ENCODE data around the gene LBH.

Gene LBH

GRCh38 chr2:30235008-30235655 lies 3.8 kb downstream of the LBH start:
- TF ChIP-seq GATA2 (IDR thresholded peaks at IDR 0.05; ENCODE audit: low read depth, low read length): no peak

GRCh38 chr2:30235859-30236535 lies 4.7 kb downstream of the LBH start:
- no peak for TF ChIP-seq GATA3 (IDR thresholded peaks at IDR 0.05; ENCODE audit: low read depth, low read length)
- no peak for TF ChIP-seq GATA2 (IDR thresholded peaks at IDR 0.05; ENCODE audit: low read depth, low read length)

- TF ChIP-seq GATA3 (IDR thresholded peaks at IDR 0.05; ENCODE audit: low read depth, low read length) (no peak), GATA2 (IDR thresholded peaks at IDR 0.05; ENCODE audit: low read depth, low read length) (no peak)
Measured at GRCh38 chr2:30236591-30237238, 5.4 kb downstream of the LBH start.

GRCh38 chr2:30237239-30237965 lies 6.1 kb downstream of the LBH start:
- TF ChIP-seq GATA2 (IDR thresholded peaks at IDR 0.05; ENCODE audit: low read depth, low read length) (no peak), GATA3 (IDR thresholded peaks at IDR 0.05; ENCODE audit: low read depth, low read length) (no peak)

GRCh38 chr2:30237966-30238800 lies 6.8 kb downstream of the LBH start:
- no peak for TF ChIP-seq GATA3 (IDR thresholded peaks at IDR 0.05; ENCODE audit: low read depth, low read length)
- TF ChIP-seq GATA2 (IDR thresholded peaks at IDR 0.05; ENCODE audit: low read depth, low read length): no peak

- TF ChIP-seq GATA2 (IDR thresholded peaks at IDR 0.05; ENCODE audit: low read depth, low read length): no peak
- no peak for TF ChIP-seq GATA3 (IDR thresholded peaks at IDR 0.05; ENCODE audit: low read depth, low read length)
Measured at GRCh38 chr2:30239308-30239985, 8.1 kb downstream of the LBH start.

GRCh38 chr2:30239986-30240752 lies 8.8 kb downstream of the LBH start:
- TF ChIP-seq GATA3 (IDR thresholded peaks at IDR 0.05; ENCODE audit: low read depth, low read length) (no peak), GATA2 (IDR thresholded peaks at IDR 0.05; ENCODE audit: low read depth, low read length) (no peak)

GRCh38 chr2:30243231-30243630 lies 11.9 kb downstream of the LBH start:
- TF ChIP-seq GATA3 (IDR thresholded peaks at IDR 0.05; ENCODE audit: low read depth, low read length) (no peak), GATA2 (IDR thresholded peaks at IDR 0.05; ENCODE audit: low read depth, low read length) (no peak)

GRCh38 chr2:30245364-30245763 lies 14.0 kb downstream of the LBH start:
- TF ChIP-seq GATA2 (IDR thresholded peaks at IDR 0.05; ENCODE audit: low read depth, low read length) (no peak), GATA3 (IDR thresholded peaks at IDR 0.05; ENCODE audit: low read depth, low read length) (no peak)

GRCh38 chr2:30248791-30249190 lies 17.5 kb downstream of the LBH start:
- TF ChIP-seq GATA3 (IDR thresholded peaks at IDR 0.05; ENCODE audit: low read depth, low read length) (no peak), GATA2 (IDR thresholded peaks at IDR 0.05; ENCODE audit: low read depth, low read length) (no peak)

- TF ChIP-seq GATA3 (IDR thresholded peaks at IDR 0.05; ENCODE audit: low read depth, low read length): no peak
- no peak for TF ChIP-seq GATA2 (IDR thresholded peaks at IDR 0.05; ENCODE audit: low read depth, low read length)
Measured at GRCh38 chr2:30249354-30249753, 18.0 kb downstream of the LBH start.

- no peak for TF ChIP-seq GATA2 (IDR thresholded peaks at IDR 0.05; ENCODE audit: low read depth, low read length)
- TF ChIP-seq GATA3 (IDR thresholded peaks at IDR 0.05; ENCODE audit: low read depth, low read length): no peak
Measured at GRCh38 chr2:30250421-30250820, 19.1 kb downstream of the LBH start.
